ENCODE results near the gene KIF2A.
"Not testable (repeated sequence)": the region's sequence is repeated elsewhere in the genome, so short reads cannot be mapped to it uniquely, and the experiment has no call there.

The KIF2A gene

GRCh38 chr5:62284946-62285891 is 20.8 kb upstream of the KIF2A start:
- H3K4me3 ChIP-seq (ENCODE audit: low read depth, low read length), result no peak overlapping the region
- DNase-seq (ENCODE audit: low read depth), result no peak
- no peak for TF ChIP-seq POLR2A (IDR thresholded peaks at IDR 0.05; ENCODE audit: extremely low read depth, insufficient read length)

GRCh38 chr5:62286834-62287233 is 19.2 kb upstream of the KIF2A start:
- no peak for TF ChIP-seq MYC (IDR thresholded peaks at IDR 0.05; ENCODE audit: low read depth, low read length)
- TF ChIP-seq POLR2A (IDR thresholded peaks at IDR 0.05; ENCODE audit: extremely low read depth, insufficient read length), result no peak
- no peak for TF ChIP-seq MAX (IDR thresholded peaks at IDR 0.05; ENCODE audit: low read depth, low read length)
- no peak for TF ChIP-seq CTCF (IDR thresholded peaks at IDR 0.05; ENCODE audit: low read depth, low read length)
- no peak for DNase-seq (ENCODE audit: low read depth)
- no peak overlapping the region for H3K4me3 ChIP-seq (ENCODE audit: low read depth, low read length)

GRCh38 chr5:62287237-62287636 is 18.8 kb upstream of the KIF2A start:
- H3K4me3 ChIP-seq (ENCODE audit: low read depth, low read length), result no peak overlapping the region
- no peak for TF ChIP-seq CTCF (IDR thresholded peaks at IDR 0.05; ENCODE audit: low read depth, low read length)
- TF ChIP-seq MYC (IDR thresholded peaks at IDR 0.05; ENCODE audit: low read depth, low read length), result no peak
- no peak for TF ChIP-seq MAX (IDR thresholded peaks at IDR 0.05; ENCODE audit: low read depth, low read length)
- no peak for TF ChIP-seq POLR2A (IDR thresholded peaks at IDR 0.05; ENCODE audit: extremely low read depth, insufficient read length)
- DNase-seq (ENCODE audit: low read depth), result no peak

- TF ChIP-seq MAX (IDR thresholded peaks at IDR 0.05; ENCODE audit: low read depth, low read length), result no peak
- no peak for TF ChIP-seq MYC (IDR thresholded peaks at IDR 0.05; ENCODE audit: low read depth, low read length)
- no peak for TF ChIP-seq CTCF (IDR thresholded peaks at IDR 0.05; ENCODE audit: low read depth, low read length)
- no peak for TF ChIP-seq POLR2A (IDR thresholded peaks at IDR 0.05; ENCODE audit: extremely low read depth, insufficient read length)
These were observed 17.9 kb upstream of the KIF2A start for GRCh38 chr5:62288118-62288517.

GRCh38 chr5:62289813-62290212 is 16.2 kb upstream of the KIF2A start:
- DNase-seq (ENCODE audit: low read depth), result no peak
- H3K4me3 ChIP-seq (ENCODE audit: low read depth, low read length), result no peak overlapping the region
- no peak for TF ChIP-seq POLR2A (IDR thresholded peaks at IDR 0.05; ENCODE audit: extremely low read depth, insufficient read length)
- TF ChIP-seq MAX (IDR thresholded peaks at IDR 0.05; ENCODE audit: low read depth, low read length), result no peak
- TF ChIP-seq MYC (IDR thresholded peaks at IDR 0.05; ENCODE audit: low read depth, low read length), result no peak
- TF ChIP-seq CTCF (IDR thresholded peaks at IDR 0.05; ENCODE audit: low read depth, low read length), result no peak

More at GRCh38 chr5:62288118-62288517, 17.9 kb upstream of the KIF2A start:
- no peak for DNase-seq (ENCODE audit: low read depth)
- no peak overlapping the region for H3K4me3 ChIP-seq (ENCODE audit: low read depth, low read length)

GRCh38 chr5:62291829-62292228 is 14.2 kb upstream of the KIF2A start:
- not testable (repeated sequence) for H3K4me3 ChIP-seq (ENCODE audit: low read depth, low read length); DNase-seq (ENCODE audit: low read depth)

GRCh38 chr5:62296998-62297397 is 9.0 kb upstream of the KIF2A start:
- DNase-seq (ENCODE audit: low read depth), result no peak
- TF ChIP-seq POLR2A (IDR thresholded peaks at IDR 0.05; ENCODE audit: extremely low read depth, insufficient read length), result no peak
- TF ChIP-seq MYC (IDR thresholded peaks at IDR 0.05; ENCODE audit: low read depth, low read length), result no peak
- TF ChIP-seq CTCF (IDR thresholded peaks at IDR 0.05; ENCODE audit: low read depth, low read length), result no peak
- no peak for TF ChIP-seq MAX (IDR thresholded peaks at IDR 0.05; ENCODE audit: low read depth, low read length)
- H3K4me3 ChIP-seq (ENCODE audit: low read depth, low read length), result no peak overlapping the region
